ENCODE results near the gene SCAF11.
"Not testable (repeated sequence)": the region's sequence is repeated elsewhere in the genome, so short reads cannot be mapped to it uniquely, and the experiment has no call there.

SCAF11 gene, protein sequence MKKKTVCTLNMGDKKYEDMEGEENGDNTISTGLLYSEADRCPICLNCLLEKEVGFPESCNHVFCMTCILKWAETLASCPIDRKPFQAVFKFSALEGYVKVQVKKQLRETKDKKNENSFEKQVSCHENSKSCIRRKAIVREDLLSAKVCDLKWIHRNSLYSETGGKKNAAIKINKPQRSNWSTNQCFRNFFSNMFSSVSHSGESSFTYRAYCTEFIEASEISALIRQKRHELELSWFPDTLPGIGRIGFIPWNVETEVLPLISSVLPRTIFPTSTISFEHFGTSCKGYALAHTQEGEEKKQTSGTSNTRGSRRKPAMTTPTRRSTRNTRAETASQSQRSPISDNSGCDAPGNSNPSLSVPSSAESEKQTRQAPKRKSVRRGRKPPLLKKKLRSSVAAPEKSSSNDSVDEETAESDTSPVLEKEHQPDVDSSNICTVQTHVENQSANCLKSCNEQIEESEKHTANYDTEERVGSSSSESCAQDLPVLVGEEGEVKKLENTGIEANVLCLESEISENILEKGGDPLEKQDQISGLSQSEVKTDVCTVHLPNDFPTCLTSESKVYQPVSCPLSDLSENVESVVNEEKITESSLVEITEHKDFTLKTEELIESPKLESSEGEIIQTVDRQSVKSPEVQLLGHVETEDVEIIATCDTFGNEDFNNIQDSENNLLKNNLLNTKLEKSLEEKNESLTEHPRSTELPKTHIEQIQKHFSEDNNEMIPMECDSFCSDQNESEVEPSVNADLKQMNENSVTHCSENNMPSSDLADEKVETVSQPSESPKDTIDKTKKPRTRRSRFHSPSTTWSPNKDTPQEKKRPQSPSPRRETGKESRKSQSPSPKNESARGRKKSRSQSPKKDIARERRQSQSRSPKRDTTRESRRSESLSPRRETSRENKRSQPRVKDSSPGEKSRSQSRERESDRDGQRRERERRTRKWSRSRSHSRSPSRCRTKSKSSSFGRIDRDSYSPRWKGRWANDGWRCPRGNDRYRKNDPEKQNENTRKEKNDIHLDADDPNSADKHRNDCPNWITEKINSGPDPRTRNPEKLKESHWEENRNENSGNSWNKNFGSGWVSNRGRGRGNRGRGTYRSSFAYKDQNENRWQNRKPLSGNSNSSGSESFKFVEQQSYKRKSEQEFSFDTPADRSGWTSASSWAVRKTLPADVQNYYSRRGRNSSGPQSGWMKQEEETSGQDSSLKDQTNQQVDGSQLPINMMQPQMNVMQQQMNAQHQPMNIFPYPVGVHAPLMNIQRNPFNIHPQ (N-terminal part only)

GRCh38 chr12:45990468-45991283 is at the start of gene SCAF11:
SCAF11 (minus strand) TSS chr12:45990574; CDS start chr12:45964167, 26,407 bp downstream.
- DNase-seq, result peak; percentile 98 to 100 (median 100)

GRCh38 chr12:46037066-46037465 is 46.7 kb upstream of the SCAF11 start:
- not testable (repeated sequence) for DNase-seq

DNA sequence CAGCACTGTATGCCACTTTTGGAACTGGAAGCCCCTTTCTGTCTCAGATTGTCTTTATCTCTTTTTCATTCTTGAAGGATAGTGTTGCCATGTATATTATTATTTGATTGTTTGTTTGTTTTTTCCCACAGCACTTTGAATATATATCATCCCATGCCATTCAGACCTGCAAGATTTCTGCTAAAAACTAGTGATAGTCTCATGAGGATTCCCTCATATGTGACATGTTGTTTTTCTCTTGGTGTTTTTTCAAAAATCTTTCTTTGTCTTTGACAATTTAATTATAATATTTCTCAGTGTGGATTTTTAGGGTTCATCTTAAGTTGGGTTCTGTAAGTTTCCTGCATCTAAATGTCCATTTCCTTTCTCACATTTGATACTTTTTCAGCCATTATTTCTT is 36.8 kb upstream of the SCAF11 start:
- no peak for DNase-seq

GRCh38 chr12:46024099-46024498 is 33.7 kb upstream of the SCAF11 start:
- DNase-seq, result no peak

DNA sequence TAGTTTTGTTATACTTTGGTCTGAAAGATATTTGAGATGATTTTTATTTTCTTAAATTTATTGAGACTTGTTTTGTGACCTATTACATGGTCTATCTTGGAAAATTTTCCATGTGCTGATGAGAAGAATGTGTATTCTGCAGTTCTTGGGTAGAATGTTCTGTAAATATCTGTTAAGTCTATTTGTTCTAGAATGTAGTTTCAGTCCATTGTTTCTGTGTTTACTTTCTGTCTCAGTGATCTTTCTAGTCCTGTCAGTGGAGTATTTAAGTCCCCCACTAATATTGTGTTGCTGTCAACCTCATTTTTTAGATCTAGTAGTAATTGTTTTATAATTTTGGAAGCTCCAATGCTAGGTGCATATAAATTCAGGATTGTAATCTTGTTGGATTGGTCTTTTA is 30.4 kb upstream of the SCAF11 start:
- no peak for DNase-seq

GRCh38 chr12:46018712-46019111 is 28.3 kb upstream of the SCAF11 start:
- DNase-seq, result not testable (repeated sequence)

- DNase-seq, result not testable (repeated sequence)
Measured at GRCh38 chr12:46017866-46018375, 27.5 kb upstream of the SCAF11 start.

DNA sequence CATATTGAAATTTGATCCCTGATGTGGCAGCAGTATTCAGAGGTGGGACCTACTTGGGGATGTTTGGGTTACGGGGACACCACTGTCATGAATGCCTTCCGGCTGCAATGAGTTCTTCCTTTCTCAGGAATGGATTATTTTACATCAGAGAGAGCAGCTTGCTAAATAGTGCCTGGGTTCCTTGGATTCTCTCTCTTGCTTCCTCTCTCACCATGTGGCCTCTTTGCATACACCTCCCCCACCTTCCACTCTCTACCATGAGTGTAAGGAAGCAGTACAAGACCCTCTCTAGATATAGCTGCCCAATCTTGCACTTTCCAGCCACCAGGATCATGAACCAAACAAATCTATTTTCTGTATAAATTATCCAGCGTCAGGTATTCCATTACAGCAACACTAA is 15.4 kb upstream of the SCAF11 start:
- DNase-seq, result no peak

DNA sequence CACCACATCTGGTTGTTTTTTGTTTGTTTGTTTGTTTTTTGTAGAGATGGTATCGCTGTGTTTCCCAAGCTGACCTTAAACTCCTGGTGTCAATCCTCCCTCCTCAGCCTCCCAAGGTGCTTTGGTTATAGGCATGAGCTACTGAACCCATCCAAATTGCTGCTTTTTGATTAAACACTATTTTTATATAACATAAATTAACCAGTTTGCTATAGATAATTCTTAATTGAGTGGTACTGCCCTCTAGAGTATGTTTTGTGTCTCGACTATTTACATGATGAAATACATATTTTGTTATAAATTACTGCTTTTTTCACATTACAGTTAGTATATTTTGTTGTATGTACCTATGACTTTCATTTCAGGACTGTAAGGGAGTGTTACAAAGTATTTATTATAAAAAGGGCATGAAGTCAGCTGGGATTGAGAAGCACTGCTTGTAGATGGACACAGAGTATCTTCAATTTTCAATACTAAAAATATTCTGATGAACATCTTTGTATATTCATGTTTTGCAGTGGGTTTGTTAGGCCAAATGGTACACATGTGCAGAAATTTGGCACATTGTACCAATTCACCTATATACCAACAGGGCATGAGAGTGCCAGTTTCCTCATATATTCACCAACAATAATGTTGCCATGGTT is 14.9 kb upstream of the SCAF11 start:
- no peak for DNase-seq

DNA sequence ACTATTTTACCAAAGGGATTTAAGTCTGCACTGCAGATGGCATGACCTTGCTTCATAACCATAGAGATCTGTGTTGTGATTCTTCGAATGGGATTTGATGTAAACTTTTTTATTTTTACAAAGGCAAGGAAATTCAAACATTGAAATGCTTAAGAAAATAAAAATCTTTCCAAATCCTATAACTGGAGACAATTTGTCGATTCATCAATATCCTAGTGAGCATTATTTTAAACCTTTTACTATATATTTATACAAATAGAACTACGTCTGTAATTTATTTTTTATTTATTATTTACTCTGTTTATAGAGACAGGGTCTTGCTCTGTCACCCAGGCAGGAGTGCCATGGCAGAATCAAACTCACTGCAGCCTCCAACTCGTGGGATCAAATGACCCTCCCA is 14.3 kb upstream of the SCAF11 start:
- no peak for DNase-seq

DNA sequence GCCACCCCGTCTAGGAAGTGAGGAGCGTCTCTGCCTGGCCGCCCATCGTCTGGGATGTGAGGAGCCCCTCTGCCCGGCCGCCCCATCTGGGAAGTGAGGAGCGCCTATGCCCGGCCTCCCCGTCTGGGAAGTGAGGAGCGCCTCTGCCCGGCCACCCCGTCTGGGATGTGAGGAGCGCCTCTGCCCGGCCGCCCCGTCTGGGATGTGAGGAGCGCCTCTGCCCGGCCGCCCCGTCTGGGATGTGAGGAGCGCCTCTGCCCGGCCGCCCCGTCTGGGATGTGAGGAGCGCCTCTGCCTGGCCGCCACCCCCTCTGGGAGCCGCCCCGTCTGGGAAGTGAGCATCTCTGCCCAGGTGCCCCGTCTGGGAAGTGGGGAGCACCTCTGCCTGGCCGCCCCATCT is 9.7 kb upstream of the SCAF11 start:
- not testable (repeated sequence) for DNase-seq

- DNase-seq, result peak in 12 of 14 donors; percentile 5 to 66 (median 48)
Measured at GRCh38 chr12:45994736-45995135, 4.4 kb upstream of the SCAF11 start.

- peak; percentile 21 to 89 (median 75) for DNase-seq
Measured at GRCh38 chr12:45991284-45992249, 1.2 kb upstream of the SCAF11 start.

GRCh38 chr12:45989721-45990467 is 480 bp downstream of the SCAF11 start:
- DNase-seq, result peak in 12 of 14 donors; percentile 63 to 81 (median 72)

DNA sequence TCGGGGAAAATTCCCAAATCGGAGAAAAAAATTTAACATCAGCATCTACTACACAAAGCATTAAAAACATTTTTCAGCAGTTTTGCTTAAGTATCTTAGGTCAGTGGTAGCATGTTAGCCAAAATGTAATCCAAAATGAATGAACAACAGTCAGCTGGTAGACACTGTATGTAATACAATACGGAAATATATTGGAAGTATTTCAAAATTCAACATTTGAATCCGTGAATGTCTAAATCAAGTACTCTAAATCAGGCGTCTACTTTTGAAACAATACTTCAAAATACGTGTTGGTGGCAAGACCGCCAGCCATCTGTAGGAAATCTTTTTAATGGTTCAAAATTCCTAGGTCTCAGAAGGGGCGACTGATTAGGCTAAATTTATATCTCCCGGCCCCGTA is 1.1 kb downstream of the SCAF11 start:
- no peak for DNase-seq

- DNase-seq, result no peak
Measured at GRCh38 chr12:45988264-45988663, 2.1 kb downstream of the SCAF11 start.

DNA sequence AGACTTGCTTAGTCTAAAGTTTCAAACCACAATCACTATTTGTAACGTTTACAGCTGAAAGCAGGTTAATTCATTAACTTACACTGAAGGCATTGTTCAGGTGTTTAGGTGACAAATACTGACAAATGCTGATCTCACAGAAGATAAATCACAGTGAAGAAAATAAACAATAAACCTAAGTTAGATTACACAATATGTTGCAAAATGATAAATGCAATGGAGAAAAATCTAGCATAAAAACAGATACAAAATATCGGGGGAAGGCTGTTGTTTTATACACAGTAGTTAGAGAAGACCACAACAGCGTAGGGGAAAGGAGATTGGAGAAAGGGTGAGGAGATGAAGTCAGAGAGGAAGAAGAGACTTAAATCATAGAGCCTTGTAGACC is 3.0 kb downstream of the SCAF11 start:
- DNase-seq, result no peak

DNA sequence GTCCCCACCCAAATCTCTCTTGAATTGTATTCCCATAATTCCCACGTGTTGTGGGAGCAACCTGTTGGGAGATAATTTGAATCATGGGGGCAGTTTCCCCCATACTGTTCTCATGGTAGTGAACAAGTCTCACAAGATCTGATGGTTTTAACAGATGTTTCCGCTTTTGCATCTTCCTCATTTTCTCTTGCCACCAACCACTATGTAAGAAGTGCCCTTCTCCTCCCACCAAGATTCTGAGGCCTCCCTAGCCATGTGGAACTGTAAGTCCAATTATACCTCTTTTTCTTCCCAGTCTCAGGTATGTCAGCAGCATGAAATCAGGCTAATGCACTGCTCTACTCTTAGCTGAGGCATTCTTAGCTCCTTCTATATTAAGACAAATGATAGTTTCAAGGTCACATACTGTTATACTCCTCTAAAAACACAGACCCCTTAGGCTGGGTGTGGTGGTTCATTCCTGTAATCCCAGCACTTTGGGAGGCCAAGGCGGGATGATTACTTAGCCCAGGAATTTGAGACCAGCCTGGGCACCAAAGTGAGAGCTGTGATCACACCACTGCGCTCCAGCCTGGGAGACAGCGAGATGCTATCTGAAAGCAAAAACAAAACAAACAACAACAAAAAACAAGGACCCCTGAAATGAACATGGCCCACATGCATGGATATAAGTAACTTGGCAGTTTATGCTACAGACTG is 3.6 kb downstream of the SCAF11 start:
- DNase-seq, result no peak
